ENCODE data around the gene FAM107B.

- no peak for TF ChIP-seq CTCF (IDR thresholded peaks at IDR 0.05; ENCODE audit: poor library complexity)
- TF ChIP-seq EZH2 (IDR thresholded peaks at IDR 0.05; ENCODE audit: borderline replicate concordance): no peak
Measured at GRCh38 chr10:14687340-14687739, 87.4 kb downstream of the FAM107B start.

All from hepatocyte (in vitro differentiated cells).